Astrocyte (in vitro differentiated cells and primary cell): ENCODE measurements around the gene CLDN19.

Source experiments
- CTCF ChIP-seq: IDR thresholded peaks from 2 replicates; pipeline ENCODE4 v1.5.1; 2011; ENCODE audit warnings: low read depth, mild to moderate bottlenecking, inconsistent platforms, low read length, moderate library complexity; ENCODE audit not compliant: insufficient read depth
- EZH2 ChIP-seq: IDR thresholded peaks from 2 replicates; pipeline ENCODE4 v1.6.1; 2012; ENCODE audit warnings: mild to moderate bottlenecking, low read length, inconsistent platforms; ENCODE audit not compliant: insufficient read depth

GRCh38 chr1:42783092-42783491 lies 43.1 kb upstream of the CLDN19 start:
- no peak for TF ChIP-seq EZH2
- TF ChIP-seq CTCF, result no peak
